ENCODE results near the gene MICAL2. TPM values are rescaled to one million over a fixed set of nuclear protein-coding genes. Genes with fewer than 3 reads are reported as not detected.

Gene MICAL2
- total RNA-seq, 1 donor from 2014 or later = 57.1 TPM

- no peak for DNase-seq
- no peak for ATAC-seq
- intact Hi-C loops (cut with micrococcal nuclease) = no loop called here
These were observed 33.4 kb upstream of the MICAL2 start for GRCh38 chr11:12076840-12077534.

GRCh38 chr11:12077535-12078280 is 32.7 kb upstream of the MICAL2 start:
- DNase-seq = no peak
- intact Hi-C loops (cut with micrococcal nuclease) = no loop called here
- no peak for ATAC-seq

GRCh38 chr11:12079726-12080556 is 30.4 kb upstream of the MICAL2 start:
- peak; percentile 87 for ATAC-seq
- intact Hi-C loops (cut with micrococcal nuclease) = loop anchor here (10.0 kb wide), 1 partner anchor 165 kb away; no protein-coding TSS in a partner anchor
- DNase-seq = peak; percentile 67

- DNase-seq (no peak), ATAC-seq (no peak)
- intact Hi-C loops (cut with micrococcal nuclease) = loop anchor here (10.0 kb wide), 1 partner anchor 161 kb away; no protein-coding TSS in a partner anchor
These were observed 27.0 kb upstream of the MICAL2 start for GRCh38 chr11:12083380-12083779.

- no peak for DNase-seq
- ATAC-seq = no peak
- intact Hi-C loops (cut with micrococcal nuclease) = loop anchor here (10.0 kb wide), 1 partner anchor 161 kb away; no protein-coding TSS in a partner anchor
These were observed 26.1 kb upstream of the MICAL2 start for GRCh38 chr11:12084256-12084655.

- ATAC-seq (no peak), DNase-seq (no peak)
- intact Hi-C loops (cut with micrococcal nuclease) = loop anchor here (10.0 kb wide), 1 partner anchor 159 kb away; no protein-coding TSS in a partner anchor
These were observed 24.8 kb upstream of the MICAL2 start for GRCh38 chr11:12085371-12086251.

- ATAC-seq = peak; percentile 87
- intact Hi-C loops (cut with micrococcal nuclease) = loop anchor here (10.0 kb wide), 1 partner anchor 158 kb away; no protein-coding TSS in a partner anchor
These were observed 23.9 kb upstream of the MICAL2 start for GRCh38 chr11:12086271-12087074.

GRCh38 chr11:12087075-12088004 is 23.1 kb upstream of the MICAL2 start:
- DNase-seq (peak; percentile 47), ATAC-seq (peak; percentile 13)
- intact Hi-C loops (cut with micrococcal nuclease) = loop anchor here (10.0 kb wide), 1 partner anchor 157 kb away; no protein-coding TSS in a partner anchor

More at GRCh38 chr11:12086271-12087074, 23.9 kb upstream of the MICAL2 start:
- peak; percentile 71 for DNase-seq

GRCh38 chr11:12088047-12088481 is 22.3 kb upstream of the MICAL2 start:
- DNase-seq (peak; percentile 77), ATAC-seq (peak; percentile 70)
- intact Hi-C loops (cut with micrococcal nuclease) = loop anchor here (10.0 kb wide), 1 partner anchor 157 kb away; no protein-coding TSS in a partner anchor

- no peak for DNase-seq
- intact Hi-C loops (cut with micrococcal nuclease) = loop anchor here (10.0 kb wide), 1 partner anchor 156 kb away; no protein-coding TSS in a partner anchor
- no peak for ATAC-seq
These were observed 21.9 kb upstream of the MICAL2 start for GRCh38 chr11:12088531-12088930.

GRCh38 chr11:12089041-12089440 is 21.3 kb upstream of the MICAL2 start:
- no peak for ATAC-seq
- intact Hi-C loops (cut with micrococcal nuclease) = loop anchor here (10.0 kb wide), 1 partner anchor 156 kb away; no protein-coding TSS in a partner anchor
- DNase-seq = no peak

- ATAC-seq (no peak), DNase-seq (no peak)
- intact Hi-C loops (cut with micrococcal nuclease) = loop anchor here (10.0 kb wide), 1 partner anchor 155 kb away; no protein-coding TSS in a partner anchor
These were observed 20.9 kb upstream of the MICAL2 start for GRCh38 chr11:12089473-12089872.

GRCh38 chr11:12090061-12090591 is 20.3 kb upstream of the MICAL2 start:
- DNase-seq = no peak
- no peak for ATAC-seq
- intact Hi-C loops (cut with micrococcal nuclease) = no loop called here

GRCh38 chr11:12090761-12091258 is 19.6 kb upstream of the MICAL2 start:
- DNase-seq (no peak), ATAC-seq (no peak)
- intact Hi-C loops (cut with micrococcal nuclease) = no loop called here

- intact Hi-C loops (cut with micrococcal nuclease) = no loop called here
- no peak for DNase-seq
- peak; percentile 46 for ATAC-seq
These were observed 18.3 kb upstream of the MICAL2 start for GRCh38 chr11:12091956-12092558.

Measured in left ventricle myocardium superior (tissue), 1 donor.